Lower leg skin (tissue), 4 donors: ENCODE results near the gene IST1. TPM values are rescaled to one million over a fixed set of nuclear protein-coding genes. Genes with fewer than 3 reads are reported as not detected.

ENCODE experiments used
- DNase-seq, 2 donors: peaks; one replicate each; pipeline ENCODE4 v3.0.0-alpha.2; 2019; ENCODE audit warnings: low spot score in 2 of 2
- H3K4me3 ChIP-seq: fragments of 200-600 bp; sonication (generic); 2 replicates; pipeline ENCODE4 v1.5.1; 2017; ENCODE audit warnings: mild to moderate bottlenecking, low read depth; ENCODE audit not compliant: poor library complexity, severe bottlenecking
- CTCF ChIP-seq, 3 donors: fragments of 450-650 bp; IDR thresholded peaks; one replicate each; pipeline ENCODE4 v1.5.1; 2016; ENCODE audit warnings: antibody characterized with exemption in 3 of 3, mild to moderate bottlenecking in 3 of 3, moderate library complexity in 2 of 3
- POLR2A ChIP-seq, 2 donors: fragments of 450-650 bp; IDR thresholded peaks; one replicate each; pipeline ENCODE4 v1.6.1; 2016 to 2017; ENCODE audit warnings: antibody characterized with exemption in 2 of 2, mild to moderate bottlenecking in 1 of 2, moderate library complexity in 1 of 2
- WGBS, 2 donors: methylation state at CpG; one replicate each; pipeline ENCODE4 v1.1.5; 2018; 5-methylcytosine and 5-hydroxymethylcytosine counted together
- intact Hi-C: fragments of 100-400 bp; cut with DNase I; formaldehyde crosslinking; loops from one replicate; pipeline ENCODE4 v1.15.0; 2023; ENCODE audit warnings: low total_unique reads
- total RNA-seq, 4 donors: library from RNA; depleted of rRNA; stranded (reverse); fragments of >200 nt; gene quantifications; one replicate each; pipeline ENCODE4 v1.1.0, GENCODE V29; 2016

Gene IST1
- 100 to 1,000 TPM; 153 to 227 (median 197) TPM for total RNA-seq

GRCh38 chr16:71894921-71895678 lies at the start of gene IST1:
Gene IST1, plus strand, starts transcription at chr16:71895531. Its CDS starts 20,110 bp downstream, at chr16:71915641.
- DNase-seq, result peak; percentile 97 to 100
- 0% methylated on average over 41 to 55 of the region's 67 CpGs for WGBS, 2 donors
- intact Hi-C loops, result no loop called here
- peak within 1 kb of the TSS; percentile 86 for H3K4me3 ChIP-seq
- TF ChIP-seq CTCF (IDR thresholded peaks at IDR 0.05), result peak in 1 of 3 donors; percentile 70
- TF ChIP-seq POLR2A (IDR thresholded peaks at IDR 0.05), result peak in 1 of 2 donors; percentile 17

DNA sequence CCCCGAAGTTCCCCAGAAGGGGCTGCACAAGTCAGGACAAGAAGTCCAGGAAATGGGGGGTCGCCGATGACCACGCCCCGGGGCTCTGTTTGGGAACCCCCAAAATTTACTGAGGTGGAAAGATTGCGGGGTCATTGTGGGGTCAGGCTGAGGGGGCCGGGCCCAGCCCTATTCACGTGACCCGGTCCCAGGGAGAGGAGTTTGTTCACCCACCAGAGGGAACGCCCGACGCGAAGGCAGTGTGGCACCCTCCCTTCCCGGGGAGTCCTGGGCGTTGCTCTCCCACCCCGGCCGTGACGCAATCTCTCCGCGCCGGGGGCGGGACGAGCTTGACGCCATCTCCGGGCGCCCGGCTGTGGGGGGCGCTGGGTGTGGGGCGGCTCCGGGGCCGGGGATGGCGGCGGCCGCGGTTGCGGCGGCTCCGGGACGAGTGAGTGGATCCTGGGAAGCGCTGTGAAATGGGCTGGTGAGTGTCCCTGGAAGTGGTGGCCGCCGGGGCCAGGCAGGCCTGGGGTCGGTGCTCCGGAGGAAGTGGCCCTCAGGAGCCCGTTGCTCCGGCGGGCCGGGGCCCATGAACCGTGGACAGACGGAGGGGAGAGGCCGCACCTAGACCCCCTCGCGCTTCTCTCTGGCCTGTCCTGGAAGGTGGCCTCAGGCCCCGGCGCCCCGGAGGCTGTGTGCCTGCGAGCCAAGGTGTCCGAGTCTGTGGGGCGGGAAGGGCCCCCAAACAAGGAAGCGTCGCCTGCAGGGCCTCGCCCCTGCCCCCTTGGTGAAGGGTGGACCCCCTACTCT lies 49.5 kb upstream of the IST1 start, which contains the start of gene ATXN1L:
Gene ATXN1L, plus strand, starts transcription at position 338 of the 792 bp plus-strand sequence. CDS start 3,765 bp downstream, outside the sequence.
- 1% methylated on average over 36 to 38 of the region's 62 CpGs for WGBS, 2 donors
- peak within 1 kb of the TSS; percentile 90 for H3K4me3 ChIP-seq
- TF ChIP-seq POLR2A (IDR thresholded peaks at IDR 0.05) (peak in 1 of 2 donors; percentile 87), CTCF (IDR thresholded peaks at IDR 0.05) (no peak)
- intact Hi-C loops, result no loop called here
- DNase-seq, result peak; percentile 87 to 98

DNA sequence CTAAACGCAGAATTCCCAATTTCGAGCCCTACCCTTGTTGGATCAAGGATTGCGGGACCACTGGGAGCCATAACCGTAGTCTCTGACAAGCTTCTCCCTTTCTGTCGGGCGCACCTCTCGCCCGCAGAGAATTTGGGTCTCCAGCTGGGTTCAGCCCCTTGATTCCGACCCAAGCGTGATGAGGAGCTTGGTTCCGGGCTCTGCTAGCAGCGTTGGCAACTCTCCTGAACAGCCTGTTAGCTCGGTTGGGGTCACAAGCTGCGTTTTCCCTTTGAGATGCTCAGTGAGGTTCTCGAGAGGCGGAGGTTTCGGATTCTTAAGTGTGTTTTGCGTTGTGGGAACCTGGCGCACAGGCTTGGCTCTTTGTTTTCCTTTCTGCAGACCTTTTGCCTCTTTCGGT lies 48.9 kb upstream of the IST1 start:
- intact Hi-C loops, result no loop called here
- WGBS, 2 donors, result 0 to 1% methylated on average over 18 to 19 of the region's 20 CpGs
- no peak for TF ChIP-seq POLR2A (IDR thresholded peaks at IDR 0.05)
- TF ChIP-seq CTCF (IDR thresholded peaks at IDR 0.05), result no peak
- no peak for DNase-seq
- peak overlapping the region; percentile 90 for H3K4me3 ChIP-seq

DNA sequence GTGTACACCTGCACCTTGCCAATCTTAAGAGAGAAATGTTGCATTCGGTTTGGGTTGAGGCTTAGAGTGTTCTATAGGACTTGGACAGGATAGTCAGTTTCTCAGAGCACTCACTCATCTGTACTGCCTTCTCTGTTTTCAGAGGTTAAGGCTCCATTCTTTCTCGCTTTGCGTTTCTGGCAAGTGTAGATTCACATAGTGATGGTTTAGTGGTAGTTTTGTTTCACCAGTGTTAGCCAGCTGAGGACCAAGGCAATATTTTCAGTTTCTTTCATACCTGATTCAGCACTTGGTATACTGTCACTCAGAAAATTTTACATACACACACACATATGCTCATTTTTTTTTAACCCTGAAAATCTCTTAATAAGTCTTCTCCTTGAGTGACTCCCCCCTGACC lies 48.2 kb upstream of the IST1 start:
- peak overlapping the region; percentile 90 for H3K4me3 ChIP-seq
- DNase-seq, result no peak
- intact Hi-C loops, result no loop called here
- no peak for TF ChIP-seq POLR2A (IDR thresholded peaks at IDR 0.05)
- TF ChIP-seq CTCF (IDR thresholded peaks at IDR 0.05), result no peak
- 59 to 64% methylated on average over 3 of the region's 3 CpGs for WGBS, 2 donors

- DNase-seq, result no peak
- intact Hi-C loops, result no loop called here
- no peak overlapping the region for H3K4me3 ChIP-seq
- 80 to 90% methylated on average over 6 of the region's 6 CpGs for WGBS, 2 donors
- TF ChIP-seq POLR2A (IDR thresholded peaks at IDR 0.05) (no peak), CTCF (IDR thresholded peaks at IDR 0.05) (no peak)
Measured at GRCh38 chr16:71848622-71849021, 46.7 kb upstream of the IST1 start.
